ENCODE data around the gene AKR1C8. TPM values are rescaled to one million over a fixed set of nuclear protein-coding genes. Genes with fewer than 3 reads are reported as not detected.
"Not testable (repeated sequence)": the region's sequence is repeated elsewhere in the genome, so short reads cannot be mapped to it uniquely, and the experiment has no call there.

The AKR1C8 gene
- total RNA-seq, 1 donor from 2014 or later: not detected

DNA sequence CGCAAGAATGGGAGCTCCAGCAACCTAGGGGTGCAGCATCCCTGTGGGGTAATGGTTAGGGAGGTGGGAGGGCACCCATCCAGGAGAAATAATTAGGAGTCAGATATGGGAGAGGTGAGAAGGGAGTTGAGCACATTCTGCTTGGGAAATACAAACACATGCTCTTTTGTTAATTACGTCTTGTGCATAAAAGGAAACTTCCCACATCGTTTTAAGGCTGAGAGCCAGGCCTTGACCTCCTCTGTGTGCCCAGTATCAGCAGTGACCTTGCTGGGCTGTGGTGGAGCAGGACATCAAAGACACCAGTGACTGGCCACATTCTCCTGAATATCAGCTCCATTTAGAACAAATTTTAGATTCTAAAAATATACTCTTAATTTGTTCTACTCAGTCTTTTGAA lies 34.3 kb upstream of the AKR1C8 start:
- Mint-ChIP-seq H3K4me1 (no peaks in the 10 kb centered on the region), H3K27ac (no peak overlapping the region), H3K4me3 (no peak overlapping the region), H3K27me3 (peaks cover 5% of the 10 kb centered on the region), H3K9me3 (no peaks in the 10 kb centered on the region), H3K36me3 (ENCODE audit: low read depth) (no peaks in the 10 kb centered on the region)
- ChIA-PET POLR2A (no interaction called here), CTCF (no interaction called here)
- TF ChIP-seq, protein P1, sequence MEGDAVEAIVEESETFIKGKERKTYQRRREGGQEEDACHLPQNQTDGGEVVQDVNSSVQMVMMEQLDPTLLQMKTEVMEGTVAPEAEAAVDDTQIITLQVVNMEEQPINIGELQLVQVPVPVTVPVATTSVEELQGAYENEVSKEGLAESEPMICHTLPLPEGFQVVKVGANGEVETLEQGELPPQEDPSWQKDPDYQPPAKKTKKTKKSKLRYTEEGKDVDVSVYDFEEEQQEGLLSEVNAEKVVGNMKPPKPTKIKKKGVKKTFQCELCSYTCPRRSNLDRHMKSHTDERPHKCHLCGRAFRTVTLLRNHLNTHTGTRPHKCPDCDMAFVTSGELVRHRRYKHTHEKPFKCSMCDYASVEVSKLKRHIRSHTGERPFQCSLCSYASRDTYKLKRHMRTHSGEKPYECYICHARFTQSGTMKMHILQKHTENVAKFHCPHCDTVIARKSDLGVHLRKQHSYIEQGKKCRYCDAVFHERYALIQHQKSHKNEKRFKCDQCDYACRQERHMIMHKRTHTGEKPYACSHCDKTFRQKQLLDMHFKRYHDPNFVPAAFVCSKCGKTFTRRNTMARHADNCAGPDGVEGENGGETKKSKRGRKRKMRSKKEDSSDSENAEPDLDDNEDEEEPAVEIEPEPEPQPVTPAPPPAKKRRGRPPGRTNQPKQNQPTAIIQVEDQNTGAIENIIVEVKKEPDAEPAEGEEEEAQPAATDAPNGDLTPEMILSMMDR (IDR thresholded peaks at IDR 0.05): no peak
- ATAC-seq (ENCODE audit: low read depth) (no peak), DNase-seq (no peak)
- intact Hi-C loops (cut with micrococcal nuclease): no loop called here

- Mint-ChIP-seq H3K27me3 (peaks cover 2% of the 10 kb centered on the region), H3K4me3 (no peak overlapping the region), H3K36me3 (ENCODE audit: low read depth) (no peaks in the 10 kb centered on the region), H3K27ac (no peak overlapping the region), H3K9me3 (peaks cover under 1% of the 10 kb centered on the region), H3K4me1 (no peaks in the 10 kb centered on the region)
- TF ChIP-seq, protein P1 (IDR thresholded peaks at IDR 0.05): no peak
- ATAC-seq (ENCODE audit: low read depth): no peak
- no peak for DNase-seq
- CTCF ChIA-PET: no interaction called here
- POLR2A ChIA-PET: no interaction called here
- intact Hi-C loops (cut with micrococcal nuclease): no loop called here
Measured at GRCh38 chr10:5216801-5217200, 31.9 kb upstream of the AKR1C8 start.

- TF ChIP-seq, protein P1 (IDR thresholded peaks at IDR 0.05): no peak
- Mint-ChIP-seq H3K27me3 (no peaks in the 10 kb centered on the region), H3K4me3 (no peak overlapping the region), H3K4me1 (no peaks in the 10 kb centered on the region), H3K9me3 (peaks cover 6% of the 10 kb centered on the region), H3K36me3 (ENCODE audit: low read depth) (no peaks in the 10 kb centered on the region), H3K27ac (no peak overlapping the region)
- ChIA-PET CTCF (no interaction called here), POLR2A (interaction anchor here (0.6 kb wide), 1 partner anchor 26 kb away, joined by 3 read pairs; no protein-coding TSS in a partner anchor)
- DNase-seq: no peak
- ATAC-seq (ENCODE audit: low read depth): no peak
- intact Hi-C loops (cut with micrococcal nuclease): no loop called here
Measured at GRCh38 chr10:5211696-5212536, 27.0 kb upstream of the AKR1C8 start.

DNA sequence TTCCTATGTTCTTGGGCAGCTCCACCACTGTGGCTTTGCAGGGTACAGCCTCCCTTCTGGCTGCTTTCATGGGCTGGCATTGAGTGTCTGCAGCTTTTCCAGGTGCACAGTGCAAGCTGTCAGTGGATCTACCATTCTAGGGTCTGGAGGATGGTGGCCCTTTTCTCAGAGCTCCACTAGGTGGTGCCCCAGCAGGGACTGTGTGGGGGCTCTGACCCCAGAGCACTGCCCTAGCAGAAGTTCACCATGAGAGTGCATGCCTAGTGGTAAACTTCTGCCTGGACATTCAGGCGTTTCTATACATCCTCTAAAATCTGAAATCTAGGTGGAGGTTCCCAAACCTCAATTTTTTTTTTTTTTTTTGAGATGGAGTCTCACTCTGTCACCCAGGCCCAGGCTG lies 25.3 kb upstream of the AKR1C8 start:
- H3K9me3 Mint-ChIP-seq: not testable (repeated sequence)

DNA sequence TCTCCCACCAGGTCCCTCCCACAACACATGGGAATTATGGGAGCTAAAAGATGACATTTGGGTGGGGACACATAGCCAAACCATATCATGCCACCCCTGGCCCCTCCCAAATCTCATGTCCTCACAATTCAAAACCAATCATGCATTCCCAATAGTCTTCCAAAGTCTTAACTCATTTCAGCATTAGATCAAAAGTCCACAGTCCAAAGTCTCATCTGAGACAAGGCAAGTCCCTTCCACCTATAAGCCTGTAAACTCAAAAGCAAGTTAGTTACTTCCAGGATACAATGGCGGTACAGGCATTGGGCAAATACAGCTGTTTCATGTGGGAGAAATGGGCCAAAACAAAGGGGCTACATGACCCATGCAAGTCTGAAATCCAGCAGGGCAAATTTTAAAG lies 24.8 kb upstream of the AKR1C8 start:
- DNase-seq; H3K27ac Mint-ChIP-seq; H3K9me3 Mint-ChIP-seq; ATAC-seq (ENCODE audit: low read depth); intact Hi-C loops (cut with micrococcal nuclease); H3K4me3 Mint-ChIP-seq; H3K36me3 Mint-ChIP-seq (ENCODE audit: low read depth); H3K27me3 Mint-ChIP-seq; POLR2A ChIA-PET; H3K4me1 Mint-ChIP-seq; CTCF ChIA-PET: not testable (repeated sequence)

More for the DNA sequence above, 25.3 kb upstream of the AKR1C8 start:
- ATAC-seq (ENCODE audit: low read depth); H3K27me3 Mint-ChIP-seq; CTCF ChIA-PET; intact Hi-C loops (cut with micrococcal nuclease); H3K36me3 Mint-ChIP-seq (ENCODE audit: low read depth); DNase-seq; H3K4me3 Mint-ChIP-seq; H3K27ac Mint-ChIP-seq; H3K4me1 Mint-ChIP-seq; POLR2A ChIA-PET: not testable (repeated sequence)

- intact Hi-C loops (cut with micrococcal nuclease): no loop called here
- H3K27ac Mint-ChIP-seq: no peak overlapping the region
- H3K27me3 Mint-ChIP-seq: peaks cover 2% of the 10 kb centered on the region
- DNase-seq (no peak), ATAC-seq (ENCODE audit: low read depth) (no peak)
- peaks cover 14% of the 10 kb centered on the region for H3K9me3 Mint-ChIP-seq
- ChIA-PET CTCF (no interaction called here), POLR2A (no interaction called here)
- no peak overlapping the region for H3K4me3 Mint-ChIP-seq
- no peaks in the 10 kb centered on the region for H3K4me1 Mint-ChIP-seq
- H3K36me3 Mint-ChIP-seq (ENCODE audit: low read depth): no peaks in the 10 kb centered on the region
- TF ChIP-seq, protein P1 (IDR thresholded peaks at IDR 0.05): no peak
Measured at GRCh38 chr10:5206799-5207198, 21.8 kb upstream of the AKR1C8 start.

All from activated B cell treated with CpG ODN at 0.5 μM for 24 hours (primary cell).